Tibial nerve (tissue), 4 donors: ENCODE measurements around the gene DYRK1A.

Source experiments
- CTCF ChIP-seq, 5 experiments: fragments of 200-600 bp in 3 of 5; fragments of 450-650 bp in 2 of 5; sonication (generic) in 3 of 5; IDR thresholded peaks; one replicate each; pipeline ENCODE4 v1.5.1; 2016 to 2019; ENCODE audit warnings: antibody characterized with exemption in 5 of 5, mild to moderate bottlenecking in 3 of 5, moderate library complexity in 2 of 5
- EP300 ChIP-seq, 2 donors: sonication (generic); formaldehyde crosslinking; IDR thresholded peaks; one replicate each; pipeline ENCODE4 v1.6.1; 2017; ENCODE audit warnings: antibody characterized with exemption in 2 of 2, mild to moderate bottlenecking in 1 of 2
- POLR2A ChIP-seq, 2 donors: fragments of 450-650 bp; IDR thresholded peaks; one replicate each; pipeline ENCODE4 v1.6.1; 2017; ENCODE audit warnings: antibody characterized with exemption in 2 of 2, mild to moderate bottlenecking in 2 of 2, moderate library complexity in 2 of 2

DNA sequence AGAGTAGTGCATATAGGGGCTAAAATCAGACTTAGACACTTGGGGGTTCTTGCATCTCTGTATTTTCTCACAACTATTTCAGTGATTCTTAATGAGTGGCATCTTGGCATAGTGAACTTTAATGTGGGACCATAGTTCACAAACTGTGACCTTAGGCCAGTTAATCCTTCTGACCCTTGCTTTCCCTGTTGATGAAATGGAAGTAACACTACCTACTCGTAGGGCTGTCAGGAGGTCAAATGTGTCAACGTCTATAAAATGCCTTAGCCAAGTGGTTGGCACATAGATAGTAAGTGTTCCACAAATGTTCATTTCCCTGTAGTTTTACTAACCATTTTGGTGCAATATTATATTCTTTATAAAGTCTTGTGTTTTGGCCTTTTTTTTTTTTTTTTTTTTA lies 49.4 kb downstream of the DYRK1A start:
- TF ChIP-seq CTCF (IDR thresholded peaks at IDR 0.05) (no peak), POLR2A (IDR thresholded peaks at IDR 0.05) (no peak), EP300 (IDR thresholded peaks at IDR 0.05) (no peak)
